Measurements from ENCODE around the gene GLUD2.

The GLUD2 gene

DNA sequence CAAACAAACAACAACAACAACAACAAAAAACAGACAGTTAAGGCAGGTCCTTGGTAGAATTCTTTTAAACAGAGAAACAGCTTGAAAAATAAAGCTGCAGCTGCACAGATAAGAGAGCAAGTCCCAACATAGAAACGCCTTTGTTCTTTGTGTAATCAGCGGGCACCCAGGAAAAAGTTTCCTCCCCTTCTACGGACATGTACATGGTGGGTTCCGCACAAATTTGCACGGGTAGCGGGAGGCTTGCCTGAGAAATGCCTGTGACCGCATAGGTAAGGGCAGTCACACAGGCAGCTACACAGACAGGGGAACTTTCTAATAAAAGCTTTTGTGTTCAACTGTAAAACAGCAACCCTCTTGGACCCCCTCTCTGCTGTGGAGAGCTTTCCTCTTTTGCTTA, 36.2 kb upstream of the GLUD2 start:
- no peaks in the 10 kb centered on the region for H3K36me3 ChIP-seq
- H3K9me3 ChIP-seq = no peaks in the 10 kb centered on the region
- TF ChIP-seq, protein P1, sequence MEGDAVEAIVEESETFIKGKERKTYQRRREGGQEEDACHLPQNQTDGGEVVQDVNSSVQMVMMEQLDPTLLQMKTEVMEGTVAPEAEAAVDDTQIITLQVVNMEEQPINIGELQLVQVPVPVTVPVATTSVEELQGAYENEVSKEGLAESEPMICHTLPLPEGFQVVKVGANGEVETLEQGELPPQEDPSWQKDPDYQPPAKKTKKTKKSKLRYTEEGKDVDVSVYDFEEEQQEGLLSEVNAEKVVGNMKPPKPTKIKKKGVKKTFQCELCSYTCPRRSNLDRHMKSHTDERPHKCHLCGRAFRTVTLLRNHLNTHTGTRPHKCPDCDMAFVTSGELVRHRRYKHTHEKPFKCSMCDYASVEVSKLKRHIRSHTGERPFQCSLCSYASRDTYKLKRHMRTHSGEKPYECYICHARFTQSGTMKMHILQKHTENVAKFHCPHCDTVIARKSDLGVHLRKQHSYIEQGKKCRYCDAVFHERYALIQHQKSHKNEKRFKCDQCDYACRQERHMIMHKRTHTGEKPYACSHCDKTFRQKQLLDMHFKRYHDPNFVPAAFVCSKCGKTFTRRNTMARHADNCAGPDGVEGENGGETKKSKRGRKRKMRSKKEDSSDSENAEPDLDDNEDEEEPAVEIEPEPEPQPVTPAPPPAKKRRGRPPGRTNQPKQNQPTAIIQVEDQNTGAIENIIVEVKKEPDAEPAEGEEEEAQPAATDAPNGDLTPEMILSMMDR (IDR thresholded peaks at IDR 0.05; ENCODE audit: low read depth, low read length) = no peak
- no peaks in the 10 kb centered on the region for H3K27me3 ChIP-seq
- H3K4me1 ChIP-seq = no peaks in the 10 kb centered on the region
- H3K4me3 ChIP-seq (ENCODE audit: low read depth, low read length) = no peak overlapping the region
- DNase-seq = no peak

DNA sequence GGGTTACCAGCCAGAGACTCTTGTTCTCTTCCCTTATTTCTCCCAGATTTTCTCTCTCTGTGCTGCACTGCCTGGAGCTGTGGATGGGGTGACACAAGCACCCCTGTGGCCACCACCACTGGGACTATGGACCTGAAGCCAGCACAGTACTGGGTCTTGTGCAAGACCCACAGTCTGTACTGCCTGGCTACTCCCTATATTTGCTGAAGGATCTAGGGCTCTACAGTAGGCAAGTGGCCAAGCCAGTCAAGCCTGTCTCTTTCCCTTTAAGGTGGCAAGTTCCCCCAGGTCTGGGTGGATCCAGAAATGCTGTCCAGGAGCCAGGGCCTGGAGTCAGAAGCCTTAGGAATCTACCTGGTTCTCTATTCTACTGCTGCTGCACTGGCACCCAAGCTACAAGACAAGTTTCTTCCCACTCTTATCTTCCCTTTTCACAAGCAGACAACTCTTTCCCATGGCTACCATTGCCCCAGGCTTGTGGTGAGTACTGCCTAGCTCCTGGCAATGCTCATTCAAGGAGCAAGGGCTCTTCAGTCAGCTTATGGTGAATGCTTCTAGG, 33.4 kb upstream of the GLUD2 start:
- no peaks in the 10 kb centered on the region for H3K27me3 ChIP-seq
- no peaks in the 10 kb centered on the region for H3K36me3 ChIP-seq
- no peaks in the 10 kb centered on the region for H3K9me3 ChIP-seq
- H3K4me3 ChIP-seq (ENCODE audit: low read depth, low read length) = no peak overlapping the region
- H3K4me1 ChIP-seq = no peaks in the 10 kb centered on the region
- no peak for DNase-seq
- TF ChIP-seq, protein P1 (IDR thresholded peaks at IDR 0.05; ENCODE audit: low read depth, low read length) = no peak

DNA sequence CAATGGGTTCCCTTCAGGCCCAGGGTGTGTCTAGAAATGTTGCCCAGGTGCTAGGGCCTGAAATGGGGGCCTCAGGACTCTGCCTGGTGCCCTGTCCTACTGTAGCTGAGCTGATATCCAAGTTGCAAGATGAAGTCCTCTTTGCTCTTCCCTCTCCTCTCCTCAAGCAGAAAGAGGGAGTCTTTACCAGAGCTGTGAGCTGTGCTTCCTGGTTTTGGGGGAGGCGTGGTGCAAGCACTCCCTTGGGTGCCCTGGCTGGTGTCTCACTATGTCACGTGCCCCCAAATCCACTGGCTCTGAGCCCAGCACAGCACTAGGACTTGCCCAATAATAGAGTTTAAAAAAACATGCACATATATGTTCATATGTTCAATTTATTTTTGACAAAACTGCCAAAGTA, 32.6 kb upstream of the GLUD2 start:
- Histone ChIP-seq H3K27me3 (no peaks in the 10 kb centered on the region), H3K4me3 (ENCODE audit: low read depth, low read length) (no peak overlapping the region), H3K9me3 (no peaks in the 10 kb centered on the region), H3K4me1 (no peaks in the 10 kb centered on the region), H3K36me3 (no peaks in the 10 kb centered on the region)
- no peak for DNase-seq
- TF ChIP-seq, protein P1 (IDR thresholded peaks at IDR 0.05; ENCODE audit: low read depth, low read length) = no peak

DNA sequence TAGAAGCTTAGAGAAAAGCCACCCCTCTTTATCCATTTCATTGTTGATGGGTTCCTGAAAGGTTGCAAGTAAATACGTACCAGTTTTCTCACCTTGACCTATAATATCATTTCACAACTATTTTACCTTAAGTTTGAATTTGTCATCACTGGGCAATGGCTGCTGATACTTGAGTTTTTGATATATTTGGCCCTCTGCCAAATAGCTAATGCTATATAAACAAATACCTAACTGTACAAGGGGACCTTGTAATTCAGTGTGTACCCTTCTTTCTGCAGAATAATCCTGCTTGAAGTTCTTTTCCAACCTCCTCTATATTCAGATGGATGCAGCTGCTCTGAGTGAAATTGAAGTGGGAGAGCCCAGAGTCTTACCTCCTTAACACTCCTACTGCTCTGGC, 19.0 kb upstream of the GLUD2 start:
- no peak overlapping the region for H3K4me3 ChIP-seq (ENCODE audit: low read depth, low read length)
- DNase-seq = no peak
- H3K9me3 ChIP-seq = no peaks in the 10 kb centered on the region
- no peaks in the 10 kb centered on the region for H3K36me3 ChIP-seq
- TF ChIP-seq, protein P1 (IDR thresholded peaks at IDR 0.05; ENCODE audit: low read depth, low read length) = no peak
- H3K4me1 ChIP-seq = no peaks in the 10 kb centered on the region
- H3K27me3 ChIP-seq = no peaks in the 10 kb centered on the region

DNA sequence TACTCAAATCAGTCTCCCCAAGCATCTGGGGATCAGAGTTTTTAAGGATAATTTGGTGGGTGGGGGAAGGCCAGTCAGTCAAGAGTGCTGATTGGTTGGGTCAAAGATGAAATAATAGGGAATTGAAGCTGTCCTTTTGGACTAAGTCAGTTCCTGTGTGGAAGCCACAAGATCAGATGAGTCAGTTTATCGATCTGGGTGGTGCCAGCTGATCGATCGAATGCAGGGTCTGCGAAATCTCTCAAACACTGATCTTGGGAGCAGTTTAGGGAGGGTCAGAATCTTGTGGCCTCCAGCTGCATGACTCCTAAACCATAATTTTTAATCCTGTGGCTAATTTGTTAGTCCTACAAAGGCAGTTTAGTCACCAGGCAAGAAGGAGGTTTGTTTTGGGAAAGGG, 17.3 kb upstream of the GLUD2 start:
- Histone ChIP-seq H3K4me3 (ENCODE audit: low read depth, low read length) (no peak overlapping the region), H3K9me3 (no peaks in the 10 kb centered on the region), H3K4me1 (no peaks in the 10 kb centered on the region), H3K27me3 (no peaks in the 10 kb centered on the region), H3K36me3 (no peaks in the 10 kb centered on the region)
- TF ChIP-seq, protein P1 (IDR thresholded peaks at IDR 0.05; ENCODE audit: low read depth, low read length) = no peak
- DNase-seq = no peak

DNA sequence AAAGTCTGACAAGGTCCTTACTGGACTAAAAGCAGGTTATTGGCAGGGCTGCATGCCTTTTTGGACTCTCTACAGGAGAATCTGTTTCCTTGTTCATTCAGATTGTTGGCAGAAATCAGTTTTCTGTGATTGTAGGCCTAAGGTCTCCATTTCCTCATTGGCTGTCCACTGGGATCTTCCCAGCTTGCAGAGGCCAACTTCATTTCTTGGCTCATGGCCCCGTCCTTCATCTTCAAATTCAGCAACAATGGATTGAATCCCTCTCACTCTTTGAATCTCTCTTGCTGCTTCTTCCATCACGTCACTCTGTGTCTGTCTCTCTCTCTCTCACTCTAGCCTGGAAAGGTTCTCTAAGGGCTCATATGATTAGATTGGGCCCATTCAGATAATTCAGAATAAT, 14.9 kb upstream of the GLUD2 start:
- DNase-seq = no peak
- H3K27me3 ChIP-seq = no peaks in the 10 kb centered on the region
- TF ChIP-seq, protein P1 (IDR thresholded peaks at IDR 0.05; ENCODE audit: low read depth, low read length) = no peak

More for the DNA sequence above, 14.9 kb upstream of the GLUD2 start:
- Histone ChIP-seq H3K9me3 (no peaks in the 10 kb centered on the region), H3K36me3 (no peaks in the 10 kb centered on the region), H3K4me1 (no peaks in the 10 kb centered on the region), H3K4me3 (ENCODE audit: low read depth, low read length) (no peak overlapping the region)

Measured in BE2C (cell line).